ENCODE results near the gene COASY.
A peak's percentile ranks its signal among the peaks of the same experiment; 100 is the strongest.

COASY gene

GRCh38 chr17:42519546-42520491, 42.1 kb upstream of the COASY start:
- Histone ChIP-seq H2AFZ (ENCODE audit: low read length) (no peak overlapping the region), H3K9ac (ENCODE audit: low read depth, low read length, poor library complexity, severe bottlenecking) (no peak overlapping the region), H3K9me2 (replicated peaks; ENCODE audit: low read depth, low read length) (no peaks in the 10 kb centered on the region), H3K27me3 (ENCODE audit: insufficient read depth, low read length, poor library complexity, severe bottlenecking) (no peaks in the 10 kb centered on the region), H4K20me1 (ENCODE audit: insufficient read depth, low read length, poor library complexity, severe bottlenecking) (no peaks in the 10 kb centered on the region), H3K9me3 (ENCODE audit: insufficient read depth, low read depth, low read length) (no peaks in the 10 kb centered on the region), H3F3A (ENCODE audit: low read depth) (no peaks in the 10 kb centered on the region), H3K4me2 (ENCODE audit: low read depth, low read length, poor library complexity, severe bottlenecking) (no peak overlapping the region), H3K4me3 (ENCODE audit: low read length, poor library complexity, severe bottlenecking) (no peak overlapping the region), H3K4me1 (ENCODE audit: insufficient read depth, low read length, poor library complexity, severe bottlenecking) (peaks cover 37% of the 10 kb centered on the region), H3K79me2 (ENCODE audit: insufficient read depth, low read length) (no peaks in the 10 kb centered on the region), H3K36me3 (ENCODE audit: insufficient read depth, low read length) (no peaks in the 10 kb centered on the region)
- TF ChIP-seq, protein P1, sequence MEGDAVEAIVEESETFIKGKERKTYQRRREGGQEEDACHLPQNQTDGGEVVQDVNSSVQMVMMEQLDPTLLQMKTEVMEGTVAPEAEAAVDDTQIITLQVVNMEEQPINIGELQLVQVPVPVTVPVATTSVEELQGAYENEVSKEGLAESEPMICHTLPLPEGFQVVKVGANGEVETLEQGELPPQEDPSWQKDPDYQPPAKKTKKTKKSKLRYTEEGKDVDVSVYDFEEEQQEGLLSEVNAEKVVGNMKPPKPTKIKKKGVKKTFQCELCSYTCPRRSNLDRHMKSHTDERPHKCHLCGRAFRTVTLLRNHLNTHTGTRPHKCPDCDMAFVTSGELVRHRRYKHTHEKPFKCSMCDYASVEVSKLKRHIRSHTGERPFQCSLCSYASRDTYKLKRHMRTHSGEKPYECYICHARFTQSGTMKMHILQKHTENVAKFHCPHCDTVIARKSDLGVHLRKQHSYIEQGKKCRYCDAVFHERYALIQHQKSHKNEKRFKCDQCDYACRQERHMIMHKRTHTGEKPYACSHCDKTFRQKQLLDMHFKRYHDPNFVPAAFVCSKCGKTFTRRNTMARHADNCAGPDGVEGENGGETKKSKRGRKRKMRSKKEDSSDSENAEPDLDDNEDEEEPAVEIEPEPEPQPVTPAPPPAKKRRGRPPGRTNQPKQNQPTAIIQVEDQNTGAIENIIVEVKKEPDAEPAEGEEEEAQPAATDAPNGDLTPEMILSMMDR (conservative IDR thresholded peaks at IDR 0.05; ENCODE audit: low read length) = no peak
- no peak for TF ChIP-seq EZH2phosphoT487 (IDR thresholded peaks at IDR 0.05; ENCODE audit: borderline replicate concordance)

- Histone ChIP-seq H4K20me1 (ENCODE audit: insufficient read depth, low read length, poor library complexity, severe bottlenecking) (no peaks in the 10 kb centered on the region), H3F3A (ENCODE audit: low read depth) (no peaks in the 10 kb centered on the region), H3K9ac (ENCODE audit: low read depth, low read length, poor library complexity, severe bottlenecking) (no peak overlapping the region), H3K9me3 (ENCODE audit: insufficient read depth, low read depth, low read length) (no peaks in the 10 kb centered on the region), H3K36me3 (ENCODE audit: insufficient read depth, low read length) (no peaks in the 10 kb centered on the region), H3K4me3 (ENCODE audit: low read length, poor library complexity, severe bottlenecking) (no peak overlapping the region), H3K9me2 (replicated peaks; ENCODE audit: low read depth, low read length) (no peaks in the 10 kb centered on the region), H2AFZ (ENCODE audit: low read length) (no peak overlapping the region), H3K4me2 (ENCODE audit: low read depth, low read length, poor library complexity, severe bottlenecking) (no peak overlapping the region), H3K27me3 (ENCODE audit: insufficient read depth, low read length, poor library complexity, severe bottlenecking) (no peaks in the 10 kb centered on the region), H3K4me1 (ENCODE audit: insufficient read depth, low read length, poor library complexity, severe bottlenecking) (peaks cover 37% of the 10 kb centered on the region), H3K79me2 (ENCODE audit: insufficient read depth, low read length) (no peaks in the 10 kb centered on the region)
- no peak for TF ChIP-seq EZH2phosphoT487 (IDR thresholded peaks at IDR 0.05; ENCODE audit: borderline replicate concordance)
- TF ChIP-seq, protein P1 (conservative IDR thresholded peaks at IDR 0.05; ENCODE audit: low read length) = peak; percentile 80
These were observed 41.4 kb upstream of the COASY start for GRCh38 chr17:42520540-42520951.

- Histone ChIP-seq H3K4me3 (ENCODE audit: low read length, poor library complexity, severe bottlenecking) (no peak overlapping the region), H2AFZ (ENCODE audit: low read length) (no peak overlapping the region), H3K9me2 (replicated peaks; ENCODE audit: low read depth, low read length) (no peaks in the 10 kb centered on the region), H4K20me1 (ENCODE audit: insufficient read depth, low read length, poor library complexity, severe bottlenecking) (no peaks in the 10 kb centered on the region), H3K4me1 (ENCODE audit: insufficient read depth, low read length, poor library complexity, severe bottlenecking) (peaks cover 35% of the 10 kb centered on the region), H3K9ac (ENCODE audit: low read depth, low read length, poor library complexity, severe bottlenecking) (no peak overlapping the region), H3K36me3 (ENCODE audit: insufficient read depth, low read length) (no peaks in the 10 kb centered on the region), H3F3A (ENCODE audit: low read depth) (no peaks in the 10 kb centered on the region), H3K79me2 (ENCODE audit: insufficient read depth, low read length) (no peaks in the 10 kb centered on the region), H3K27me3 (ENCODE audit: insufficient read depth, low read length, poor library complexity, severe bottlenecking) (no peaks in the 10 kb centered on the region), H3K4me2 (ENCODE audit: low read depth, low read length, poor library complexity, severe bottlenecking) (no peak overlapping the region), H3K9me3 (ENCODE audit: insufficient read depth, low read depth, low read length) (no peaks in the 10 kb centered on the region)
- TF ChIP-seq, protein P1 (conservative IDR thresholded peaks at IDR 0.05; ENCODE audit: low read length) = no peak
- no peak for TF ChIP-seq EZH2phosphoT487 (IDR thresholded peaks at IDR 0.05; ENCODE audit: borderline replicate concordance)
These were observed 40.9 kb upstream of the COASY start for GRCh38 chr17:42521036-42521435.
